Naive thymus-derived CD8-positive, alpha-beta T cell (primary cell): ENCODE results near the gene C3orf18. TPM values are rescaled to one million over a fixed set of nuclear protein-coding genes. Genes with fewer than 3 reads are reported as not detected.
A peak's percentile ranks its signal among the peaks of the same experiment; 100 is the strongest.

Experiments used
- ATAC-seq, 2 donors: fragments of 150-1000 bp; cut with Tn5 transposase in 1 of 2; sonication (Bioruptor Pico), chemical (Tn5 transposase) in 1 of 2; 1 replicate in 1 of 2; 2 replicates in 1 of 2; pipeline ENCODE4 v1.10.0; 2021; ENCODE audit warnings: mild to moderate bottlenecking in 2 of 2, moderate library complexity in 2 of 2
- POLR2A ChIA-PET: fragments of 350-600 bp; sonication (Branson Sonifier 250); formaldehyde crosslinking; loops from one replicate; lab custom pipeline; 2021; ENCODE audit warnings: antibody characterized with exemption; lab: Charles Lee
- DNase-seq, 10 donors: peaks; one replicate each; pipeline versions ENCODE4 v3.0.0 to v3.0.0-alpha.2; 2020 to 2022
- H3K27ac Mint-ChIP-seq, 10 donors: one replicate each; pipeline ENCODE4 v1.8.0; 2020 to 2022; ENCODE audit warnings: mild to moderate bottlenecking in 10 of 10, mixed read lengths in 10 of 10, moderate library complexity in 4 of 10, inconsistent platforms in 1 of 10
- H3K27me3 Mint-ChIP-seq, 5 donors: one replicate each; pipeline ENCODE4 v1.8.0; 2021 to 2022; ENCODE audit warnings: mixed read lengths in 5 of 5
- H3K36me3 Mint-ChIP-seq, 3 donors: one replicate each; pipeline ENCODE4 v1.8.0; 2020 to 2022; ENCODE audit warnings: mixed read lengths in 3 of 3, mild to moderate bottlenecking in 2 of 3, inconsistent platforms in 1 of 3
- H3K4me1 Mint-ChIP-seq, 4 donors: one replicate each; pipeline ENCODE4 v1.8.0; 2021 to 2022; ENCODE audit warnings: mixed read lengths in 4 of 4
- H3K4me3 Mint-ChIP-seq, 10 donors: one replicate each; pipeline ENCODE4 v1.8.0; 2020 to 2022; ENCODE audit warnings: mild to moderate bottlenecking in 10 of 10, mixed read lengths in 10 of 10, moderate library complexity in 6 of 10, inconsistent platforms in 1 of 10
- H3K9me3 Mint-ChIP-seq, 9 donors: one replicate each; pipeline ENCODE4 v1.8.0; 2020 to 2022; ENCODE audit warnings: mixed read lengths in 9 of 9, mild to moderate bottlenecking in 3 of 9, inconsistent platforms in 1 of 9, moderate library complexity in 1 of 9
- polyA plus RNA-seq, 3 donors: library from polyadenylated mRNA; unstranded; fragments of 300-500 nt; fragmentation: Illumina TruSeq; gene quantifications; one replicate each; pipeline ENCODE4 v1.2.3, GENCODE V29; 2021
- total RNA-seq, 8 experiments: library from RNA in 2 of 8; stranded (reverse) in 2 of 8; gene quantifications; one replicate each; pipeline ENCODE4 v1.2.3 and lab custom pipeline; 2021 to 2026

C3orf18 gene
- total and polyA plus RNA-seq, 5 experiments from 2014 or later: 14.1 to 18.4 (median 17.3) TPM

GRCh38 chr3:50587806-50588758 is 20.5 kb upstream of the C3orf18 start:
- ATAC-seq (peak; percentile 32 to 38), DNase-seq (peak in 4 of 10 donors; percentile 29 to 61 (median 38))
- Mint-ChIP-seq H3K27me3 (no peaks in the 10 kb centered on the region), H3K27ac (peak overlapping the region; percentile 84 to 95 (median 90)), H3K9me3 (no peaks in the 10 kb centered on the region), H3K36me3 (peaks cover 0 to 5% (median 5%) of the 10 kb centered on the region in 3 donors), H3K4me3 (peak overlapping the region; percentile 9 to 72 (median 46)), H3K4me1 (peaks cover 34 to 77% (median 62%) of the 10 kb centered on the region in 4 donors)
- POLR2A ChIA-PET: interaction anchor here (0.5 to 11.1 kb wide), 4 partner anchors 14 to 526 kb away, joined by 3 to 433 read pairs (median 104); partner anchors contain the start of genes C3orf18, CISH, HEMK1 and MAPKAPK3

- ATAC-seq: no peak
- H3K36me3 Mint-ChIP-seq: peaks cover 0 to 5% (median 5%) of the 10 kb centered on the region in 3 donors
- no peaks in the 10 kb centered on the region for H3K9me3 Mint-ChIP-seq
- H3K27me3 Mint-ChIP-seq: no peaks in the 10 kb centered on the region
- H3K4me1 Mint-ChIP-seq: peaks cover 28 to 74% (median 55%) of the 10 kb centered on the region in 4 donors
- peak overlapping the region in 6 of 10 donors; percentile 8 to 72 (median 34) for H3K4me3 Mint-ChIP-seq
- peak overlapping the region; percentile 84 to 95 (median 90) for H3K27ac Mint-ChIP-seq
- POLR2A ChIA-PET: interaction anchor here (0.5 to 11.1 kb wide), 4 partner anchors 13 to 798 kb away, joined by 3 to 433 read pairs (median 104); partner anchors contain the start of genes C3orf18, CISH, HEMK1 and MANF
- no peak for DNase-seq
These were observed 19.8 kb upstream of the C3orf18 start for GRCh38 chr3:50587373-50587772.

- POLR2A ChIA-PET: interaction anchor here (1.0 to 11.1 kb wide), 3 partner anchors 13 to 798 kb away, joined by 3 to 433 read pairs (median 203); partner anchors contain the start of genes C3orf18, CISH, HEMK1 and MANF
- no peak overlapping the region for H3K4me3 Mint-ChIP-seq
- peaks cover 29 to 73% (median 52%) of the 10 kb centered on the region in 4 donors for H3K4me1 Mint-ChIP-seq
- H3K27me3 Mint-ChIP-seq: no peaks in the 10 kb centered on the region
- no peaks in the 10 kb centered on the region for H3K9me3 Mint-ChIP-seq
- DNase-seq: no peak
- no peak for ATAC-seq
- H3K27ac Mint-ChIP-seq: peak overlapping the region in 8 of 10 donors; percentile 80 to 90 (median 84)
- H3K36me3 Mint-ChIP-seq: peaks cover 0 to 9% (median 5%) of the 10 kb centered on the region in 3 donors
These were observed 19.2 kb upstream of the C3orf18 start for GRCh38 chr3:50586763-50587070.

- peak overlapping the region in 8 of 10 donors; percentile 48 to 90 (median 76) for H3K27ac Mint-ChIP-seq
- POLR2A ChIA-PET: interaction anchor here (0.8 to 11.1 kb wide), 4 partner anchors 12 to 799 kb away, joined by 3 to 433 read pairs (median 104); partner anchors contain the start of genes C3orf18, CISH, HEMK1 and MANF
These were observed 18.6 kb upstream of the C3orf18 start for GRCh38 chr3:50585919-50586762.

GRCh38 chr3:50584391-50584790 is 16.8 kb upstream of the C3orf18 start:
- Mint-ChIP-seq H3K27me3 (no peaks in the 10 kb centered on the region), H3K36me3 (peaks cover 0 to 17% (median 5%) of the 10 kb centered on the region in 3 donors), H3K27ac (peak overlapping the region in 7 of 10 donors; percentile 31 to 75 (median 68)), H3K9me3 (no peaks in the 10 kb centered on the region), H3K4me3 (no peak overlapping the region), H3K4me1 (peaks cover 29 to 69% (median 45%) of the 10 kb centered on the region in 4 donors)
- no peak for ATAC-seq
- DNase-seq: no peak
- POLR2A ChIA-PET: interaction anchor here (18.7 kb wide), 1 partner anchor 22 kb away, joined by 623 read pairs; the partner anchor contains the start of gene CISH

More at GRCh38 chr3:50585919-50586762, 18.6 kb upstream of the C3orf18 start:
- ATAC-seq: no peak
- H3K27me3 Mint-ChIP-seq: no peaks in the 10 kb centered on the region
- H3K4me1 Mint-ChIP-seq: peaks cover 31 to 73% (median 51%) of the 10 kb centered on the region in 4 donors
- DNase-seq: no peak
- no peak overlapping the region for H3K4me3 Mint-ChIP-seq
- no peaks in the 10 kb centered on the region for H3K9me3 Mint-ChIP-seq
- peaks cover 0 to 9% (median 5%) of the 10 kb centered on the region in 3 donors for H3K36me3 Mint-ChIP-seq

GRCh38 chr3:50583897-50584296 is 16.4 kb upstream of the C3orf18 start:
- H3K9me3 Mint-ChIP-seq: no peaks in the 10 kb centered on the region
- no peaks in the 10 kb centered on the region for H3K27me3 Mint-ChIP-seq
- ATAC-seq (no peak), DNase-seq (no peak)
- peaks cover 29 to 68% (median 43%) of the 10 kb centered on the region in 4 donors for H3K4me1 Mint-ChIP-seq
- H3K4me3 Mint-ChIP-seq: no peak overlapping the region
- H3K36me3 Mint-ChIP-seq: peaks cover 0 to 21% (median 5%) of the 10 kb centered on the region in 3 donors
- peak overlapping the region in 5 of 10 donors; percentile 31 to 79 (median 58) for H3K27ac Mint-ChIP-seq
- POLR2A ChIA-PET: interaction anchor here (1.3 to 18.7 kb wide), 2 partner anchors 14 to 22 kb away, joined by 3 to 623 read pairs; partner anchors contain the start of genes CISH and HEMK1

GRCh38 chr3:50582083-50582482 is 14.5 kb upstream of the C3orf18 start:
- ATAC-seq: no peak
- H3K27me3 Mint-ChIP-seq: no peaks in the 10 kb centered on the region
- no peaks in the 10 kb centered on the region for H3K9me3 Mint-ChIP-seq
- peaks cover 0 to 26% (median 6%) of the 10 kb centered on the region in 3 donors for H3K36me3 Mint-ChIP-seq
- POLR2A ChIA-PET: interaction anchor here (1.3 to 18.7 kb wide), 2 partner anchors 9 to 24 kb away, joined by 3 to 623 read pairs; partner anchors contain the start of gene CISH
- no peak for DNase-seq
- peaks cover 16 to 58% (median 26%) of the 10 kb centered on the region in 4 donors for H3K4me1 Mint-ChIP-seq
- peak overlapping the region in 1 of 10 donors; percentile 23 for H3K4me3 Mint-ChIP-seq
- H3K27ac Mint-ChIP-seq: peak overlapping the region in 5 of 10 donors; percentile 19 to 85 (median 79)

GRCh38 chr3:50581459-50581842 is 13.9 kb upstream of the C3orf18 start:
- no peak for DNase-seq
- peak overlapping the region in 8 of 10 donors; percentile 40 to 88 (median 73) for H3K27ac Mint-ChIP-seq

GRCh38 chr3:50580683-50581458 is 13.3 kb upstream of the C3orf18 start:
- no peaks in the 10 kb centered on the region for H3K9me3 Mint-ChIP-seq
- peak overlapping the region in 7 of 10 donors; percentile 40 to 88 (median 75) for H3K27ac Mint-ChIP-seq
- peaks cover 16 to 65% (median 33%) of the 10 kb centered on the region in 4 donors for H3K4me1 Mint-ChIP-seq
- peak in 1 of 10 donors; percentile 28 for DNase-seq
- POLR2A ChIA-PET: interaction anchor here (0.6 to 18.7 kb wide), 6 partner anchors 9 to 1191 kb away, joined by 3 to 623 read pairs (median 6); partner anchors contain the start of genes CISH and HEMK1
- H3K4me3 Mint-ChIP-seq: peak overlapping the region in 4 of 10 donors; percentile 9 to 63 (median 21)
- peak; percentile 72 to 76 for ATAC-seq
- no peaks in the 10 kb centered on the region for H3K27me3 Mint-ChIP-seq
- H3K36me3 Mint-ChIP-seq: peaks cover 0 to 31% (median 6%) of the 10 kb centered on the region in 3 donors

More at GRCh38 chr3:50581459-50581842, 13.9 kb upstream of the C3orf18 start:
- H3K9me3 Mint-ChIP-seq: no peaks in the 10 kb centered on the region
- ATAC-seq: no peak
- POLR2A ChIA-PET: interaction anchor here (0.6 to 18.7 kb wide), 5 partner anchors 8 to 25 kb away, joined by 3 to 623 read pairs (median 10); partner anchors contain the start of genes CISH and HEMK1
- peak overlapping the region in 3 of 10 donors; percentile 9 to 63 (median 38) for H3K4me3 Mint-ChIP-seq
- H3K4me1 Mint-ChIP-seq: peaks cover 16 to 59% (median 27%) of the 10 kb centered on the region in 4 donors
- peaks cover 0 to 26% (median 6%) of the 10 kb centered on the region in 3 donors for H3K36me3 Mint-ChIP-seq
- no peaks in the 10 kb centered on the region for H3K27me3 Mint-ChIP-seq

- ATAC-seq (no peak), DNase-seq (no peak)
- POLR2A ChIA-PET: interaction anchor here (1.6 to 18.7 kb wide), 4 partner anchors 8 to 38 kb away, joined by 5 to 623 read pairs (median 104); partner anchors contain the start of genes CISH and HEMK1
- H3K4me1 Mint-ChIP-seq: peaks cover 26 to 77% (median 60%) of the 10 kb centered on the region in 4 donors
- H3K27me3 Mint-ChIP-seq: no peaks in the 10 kb centered on the region
- H3K36me3 Mint-ChIP-seq: peaks cover 0 to 26% (median 2%) of the 10 kb centered on the region in 3 donors
- no peak overlapping the region for H3K4me3 Mint-ChIP-seq
- H3K9me3 Mint-ChIP-seq: no peaks in the 10 kb centered on the region
- peak overlapping the region; percentile 46 to 89 (median 73) for H3K27ac Mint-ChIP-seq
These were observed 9.8 kb upstream of the C3orf18 start for GRCh38 chr3:50577348-50577747.
